ENCODE data around the gene NLGN2.

Gene NLGN2

GRCh38 chr17:7440113-7440833 lies 32.6 kb downstream of the NLGN2 start:
- Histone ChIP-seq H3K9ac (ENCODE audit: low read depth, low read length) (peak overlapping the region; percentile 92), H3K4me3 (ENCODE audit: low read length) (peak overlapping the region; percentile 86), H3K9me3 (ENCODE audit: insufficient read depth, low read depth, low read length) (no peaks in the 10 kb centered on the region), H3K27me3 (ENCODE audit: insufficient read depth, low read length) (peaks cover 76% of the 10 kb centered on the region), H3K27ac (ENCODE audit: low read length) (peak overlapping the region; percentile 96), H3K36me3 (ENCODE audit: insufficient read depth, low read depth, low read length) (no peaks in the 10 kb centered on the region), H3K4me1 (ENCODE audit: insufficient read depth, low read length) (peaks cover 33% of the 10 kb centered on the region; the same call in 1 of the 2 replicates)

- Histone ChIP-seq H3K27me3 (ENCODE audit: insufficient read depth, low read length) (peaks cover 71% of the 10 kb centered on the region), H3K4me1 (ENCODE audit: insufficient read depth, low read length) (peaks cover 33% of the 10 kb centered on the region; the same call in 1 of the 2 replicates), H3K27ac (ENCODE audit: low read length) (peak overlapping the region; percentile 96), H3K36me3 (ENCODE audit: insufficient read depth, low read depth, low read length) (no peaks in the 10 kb centered on the region), H3K4me3 (ENCODE audit: low read length) (peak overlapping the region; percentile 86), H3K9ac (ENCODE audit: low read depth, low read length) (peak overlapping the region; percentile 92; the same call in 1 of the 2 replicates), H3K9me3 (ENCODE audit: insufficient read depth, low read depth, low read length) (no peaks in the 10 kb centered on the region)
Measured at GRCh38 chr17:7440834-7441195, 33.2 kb downstream of the NLGN2 start.

DNA sequence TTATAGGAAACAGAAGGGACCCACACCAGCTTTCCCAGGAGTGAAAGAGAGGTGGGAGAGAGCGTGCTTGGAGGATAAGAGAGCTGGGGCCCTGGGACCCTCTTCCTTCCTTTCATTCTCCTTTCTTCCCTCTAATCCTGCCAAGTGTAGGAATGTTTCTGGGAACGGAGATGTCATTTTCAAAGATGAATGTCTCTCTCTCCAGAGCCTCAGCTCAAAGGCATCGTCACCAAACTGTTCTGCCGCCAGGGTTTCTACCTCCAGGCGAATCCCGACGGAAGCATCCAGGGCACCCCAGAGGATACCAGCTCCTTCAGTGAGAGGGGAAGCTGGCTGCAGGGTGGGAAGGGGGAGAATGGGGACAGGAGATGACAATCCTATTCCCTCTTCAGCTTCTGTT lies 33.6 kb downstream of the NLGN2 start:
- Histone ChIP-seq H3K27ac (ENCODE audit: low read length) (no peak overlapping the region), H3K36me3 (ENCODE audit: insufficient read depth, low read depth, low read length) (no peaks in the 10 kb centered on the region), H3K27me3 (ENCODE audit: insufficient read depth, low read length) (peaks cover 67% of the 10 kb centered on the region), H3K4me3 (ENCODE audit: low read length) (peak overlapping the region; percentile 86), H3K9me3 (ENCODE audit: insufficient read depth, low read depth, low read length) (no peaks in the 10 kb centered on the region), H3K9ac (ENCODE audit: low read depth, low read length) (peak overlapping the region; percentile 92; the same call in 1 of the 2 replicates), H3K4me1 (ENCODE audit: insufficient read depth, low read length) (peaks cover 31% of the 10 kb centered on the region; the same call in 1 of the 2 replicates)

GRCh38 chr17:7442142-7442541 lies 34.5 kb downstream of the NLGN2 start:
- no peaks in the 10 kb centered on the region for H3K36me3 ChIP-seq (ENCODE audit: insufficient read depth, low read depth, low read length)
- peaks cover 33% of the 10 kb centered on the region; the same call in 1 of the 2 replicates for H3K4me1 ChIP-seq (ENCODE audit: insufficient read depth, low read length)
- H3K27ac ChIP-seq (ENCODE audit: low read length), result no peak overlapping the region
- no peaks in the 10 kb centered on the region for H3K9me3 ChIP-seq (ENCODE audit: insufficient read depth, low read depth, low read length)
- no peak overlapping the region for H3K4me3 ChIP-seq (ENCODE audit: low read length)
- no peak overlapping the region for H3K9ac ChIP-seq (ENCODE audit: low read depth, low read length)
- H3K27me3 ChIP-seq (ENCODE audit: insufficient read depth, low read length), result peaks cover 67% of the 10 kb centered on the region

DNA sequence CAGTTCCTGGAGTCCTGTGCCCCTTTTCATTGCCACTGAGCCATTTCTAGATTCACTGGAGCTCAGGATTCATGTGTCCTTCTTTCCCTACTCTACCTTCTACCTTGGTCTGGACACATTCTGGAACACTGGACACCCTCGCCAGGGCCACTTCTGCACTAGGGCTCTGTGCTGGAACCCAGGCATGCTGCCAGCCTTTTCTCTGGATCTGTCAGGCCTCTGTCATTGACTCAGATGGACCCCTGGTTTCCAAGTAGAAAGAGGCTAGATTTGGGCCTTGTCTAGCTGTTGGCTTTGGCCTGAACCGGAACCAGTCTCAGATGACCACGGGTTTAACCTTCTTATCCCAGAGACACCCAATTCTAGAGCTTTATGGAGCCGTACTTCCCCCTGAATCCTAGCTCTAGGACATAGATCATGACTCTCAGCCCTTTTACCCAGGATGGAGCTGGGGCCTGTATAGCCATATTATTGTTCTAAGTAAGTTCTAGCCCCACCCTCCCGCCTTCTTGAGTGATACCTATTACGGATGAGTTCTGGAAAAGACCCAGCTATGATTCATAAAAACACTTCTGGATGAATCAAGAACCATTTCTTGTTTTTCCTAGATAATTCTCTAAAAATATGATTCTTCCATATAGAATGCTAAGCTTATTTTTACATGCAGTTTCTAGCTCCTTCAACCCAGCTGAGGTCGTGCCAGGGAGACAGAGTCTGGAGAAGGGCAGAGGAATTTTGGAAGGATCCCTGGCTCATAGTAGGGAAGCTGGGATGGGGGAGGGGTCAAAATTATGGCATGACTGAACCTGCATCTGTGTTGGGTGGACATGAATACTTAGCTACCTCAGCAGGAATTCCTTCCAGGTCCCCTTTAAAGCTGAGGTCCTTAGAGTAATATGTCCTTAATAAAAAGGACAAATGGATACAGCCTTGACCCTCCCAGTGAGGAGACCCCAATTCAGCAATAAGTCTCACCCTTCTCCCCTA lies 36.1 kb downstream of the NLGN2 start:
- no peak overlapping the region for H3K9ac ChIP-seq (ENCODE audit: low read depth, low read length)
- H3K27me3 ChIP-seq (ENCODE audit: insufficient read depth, low read length), result peaks cover 56% of the 10 kb centered on the region

DNA sequence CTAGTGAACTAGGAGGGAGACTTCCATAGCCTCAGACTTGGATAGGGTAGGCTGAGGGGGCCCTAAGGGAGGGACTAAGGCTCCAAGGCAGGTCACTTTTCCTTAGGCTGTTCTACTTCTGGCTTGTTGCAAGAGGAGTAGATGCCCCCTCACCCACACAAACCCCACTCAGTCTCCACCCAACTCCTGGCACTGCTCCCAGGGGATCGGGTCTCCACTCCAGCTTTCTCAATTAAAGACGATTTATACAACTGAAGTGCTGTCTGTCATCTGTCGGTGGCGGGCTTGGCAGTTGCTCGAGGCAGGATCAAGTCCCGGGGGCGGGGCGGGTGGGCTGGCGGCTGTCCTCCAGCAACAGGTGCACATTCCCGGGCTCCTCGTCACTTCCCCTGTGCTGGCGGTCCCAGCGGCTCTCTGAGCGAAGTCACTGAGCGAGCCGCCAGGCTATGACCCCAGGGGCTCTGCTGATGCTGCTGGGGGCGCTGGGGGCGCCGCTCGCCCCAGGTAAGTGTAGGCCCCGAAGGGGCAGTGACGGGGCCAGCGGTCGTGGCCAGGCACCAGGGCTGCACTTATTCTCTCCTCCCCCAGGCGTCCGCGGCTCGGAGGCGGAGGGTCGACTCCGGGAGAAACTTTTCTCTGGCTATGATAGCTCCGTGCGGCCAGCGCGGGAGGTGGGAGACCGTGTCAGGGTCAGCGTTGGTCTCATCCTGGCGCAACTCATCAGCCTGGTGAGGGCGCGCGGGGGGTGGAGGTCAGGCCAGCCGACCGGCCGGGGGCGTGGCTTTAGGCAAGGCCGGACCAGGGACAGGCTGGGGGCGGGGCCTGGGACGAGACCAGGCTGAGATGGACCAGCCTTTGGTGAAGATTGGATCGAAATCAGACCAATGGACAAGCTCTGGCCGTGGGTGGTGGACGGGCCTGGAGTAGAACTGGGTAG lies 37.3 kb downstream of the NLGN2 start, which contains the start of gene CHRNB1:
TSS of gene CHRNB1 (plus strand) at position 380 of the 937 bp plus-strand sequence. CDS start at position 447, 67 bp downstream.
- no peaks in the 10 kb centered on the region for H3K36me3 ChIP-seq (ENCODE audit: insufficient read depth, low read depth, low read length)
- H3K27ac ChIP-seq (ENCODE audit: low read length), result no peak within 1 kb of the TSS
- H3K9me3 ChIP-seq (ENCODE audit: insufficient read depth, low read depth, low read length), result no peaks in the 10 kb centered on the region
- H3K4me1 ChIP-seq (ENCODE audit: insufficient read depth, low read length), result peaks cover 20% of the 10 kb centered on the region; the same call in 1 of the 2 replicates
- H3K4me3 ChIP-seq (ENCODE audit: low read length), result peak within 1 kb of the TSS; percentile 65
- H3K27me3 ChIP-seq (ENCODE audit: insufficient read depth, low read length), result peaks cover 45% of the 10 kb centered on the region
- peak within 1 kb of the TSS; percentile 60; the same call in 1 of the 2 replicates for H3K9ac ChIP-seq (ENCODE audit: low read depth, low read length)

More for the DNA sequence above, 36.1 kb downstream of the NLGN2 start:
- Histone ChIP-seq H3K4me3 (ENCODE audit: low read length) (peak overlapping the region; percentile 65; the same call in 1 of the 2 replicates), H3K36me3 (ENCODE audit: insufficient read depth, low read depth, low read length) (no peaks in the 10 kb centered on the region), H3K9me3 (ENCODE audit: insufficient read depth, low read depth, low read length) (no peaks in the 10 kb centered on the region), H3K4me1 (ENCODE audit: insufficient read depth, low read length) (peaks cover 24% of the 10 kb centered on the region; the same call in 1 of the 2 replicates), H3K27ac (ENCODE audit: low read length) (no peak overlapping the region)

GRCh38 chr17:7445619-7445968 lies 37.9 kb downstream of the NLGN2 start:
- no peak overlapping the region for H3K27ac ChIP-seq (ENCODE audit: low read length)
- no peaks in the 10 kb centered on the region for H3K9me3 ChIP-seq (ENCODE audit: insufficient read depth, low read depth, low read length)
- H3K4me1 ChIP-seq (ENCODE audit: insufficient read depth, low read length), result peaks cover 20% of the 10 kb centered on the region; the same call in 1 of the 2 replicates
- peaks cover 45% of the 10 kb centered on the region for H3K27me3 ChIP-seq (ENCODE audit: insufficient read depth, low read length)
- peak overlapping the region; percentile 65 for H3K4me3 ChIP-seq (ENCODE audit: low read length)
- H3K36me3 ChIP-seq (ENCODE audit: insufficient read depth, low read depth, low read length), result no peaks in the 10 kb centered on the region
- H3K9ac ChIP-seq (ENCODE audit: low read depth, low read length), result peak overlapping the region; percentile 45; the same call in 1 of the 2 replicates

DNA sequence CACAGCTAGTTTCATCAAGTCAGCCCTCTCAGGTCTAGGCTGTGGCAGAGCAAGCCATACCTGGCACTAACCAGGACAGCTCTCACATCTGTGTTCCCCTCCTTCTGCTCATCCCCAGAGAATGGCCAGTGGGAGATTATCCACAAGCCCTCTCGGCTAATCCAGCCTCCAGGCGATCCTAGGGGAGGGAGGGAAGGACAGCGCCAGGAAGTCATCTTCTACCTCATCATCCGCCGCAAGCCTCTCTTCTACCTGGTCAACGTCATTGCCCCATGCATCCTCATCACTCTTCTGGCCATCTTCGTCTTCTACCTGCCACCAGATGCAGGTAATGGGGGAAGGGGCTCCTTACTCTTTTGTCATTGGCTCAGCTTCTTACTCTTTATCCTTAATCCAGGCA lies 40.8 kb downstream of the NLGN2 start:
- H3K27me3 ChIP-seq (ENCODE audit: insufficient read depth, low read length), result peaks cover 26% of the 10 kb centered on the region
- no peak overlapping the region for H3K9ac ChIP-seq (ENCODE audit: low read depth, low read length)
- no peaks in the 10 kb centered on the region for H3K9me3 ChIP-seq (ENCODE audit: insufficient read depth, low read depth, low read length)
- no peak overlapping the region for H3K4me3 ChIP-seq (ENCODE audit: low read length)
- peaks cover 8% of the 10 kb centered on the region; the same call in 1 of the 2 replicates for H3K4me1 ChIP-seq (ENCODE audit: insufficient read depth, low read length)
- no peaks in the 10 kb centered on the region for H3K36me3 ChIP-seq (ENCODE audit: insufficient read depth, low read depth, low read length)
- H3K27ac ChIP-seq (ENCODE audit: low read length), result no peak overlapping the region

GRCh38 chr17:7459961-7460545 lies 52.4 kb downstream of the NLGN2 start:
- Histone ChIP-seq H3K4me1 (ENCODE audit: insufficient read depth, low read length) (peaks cover 4% of the 10 kb centered on the region; the same call in 1 of the 2 replicates), H3K27me3 (ENCODE audit: insufficient read depth, low read length) (no peaks in the 10 kb centered on the region), H3K4me3 (ENCODE audit: low read length) (no peak overlapping the region), H3K9ac (ENCODE audit: low read depth, low read length) (no peak overlapping the region), H3K36me3 (ENCODE audit: insufficient read depth, low read depth, low read length) (peaks cover 5% of the 10 kb centered on the region; the same call in 1 of the 2 replicates), H3K9me3 (ENCODE audit: insufficient read depth, low read depth, low read length) (no peaks in the 10 kb centered on the region), H3K27ac (ENCODE audit: low read length) (no peak overlapping the region)

GRCh38 chr17:7460850-7461660 lies 53.4 kb downstream of the NLGN2 start:
- H3K9me3 ChIP-seq (ENCODE audit: insufficient read depth, low read depth, low read length), result no peaks in the 10 kb centered on the region
- H3K36me3 ChIP-seq (ENCODE audit: insufficient read depth, low read depth, low read length), result peaks cover 5% of the 10 kb centered on the region; the same call in 1 of the 2 replicates
- no peak overlapping the region for H3K9ac ChIP-seq (ENCODE audit: low read depth, low read length)
- peaks cover 4% of the 10 kb centered on the region; the same call in 1 of the 2 replicates for H3K4me1 ChIP-seq (ENCODE audit: insufficient read depth, low read length)
- H3K27ac ChIP-seq (ENCODE audit: low read length), result no peak overlapping the region
- H3K27me3 ChIP-seq (ENCODE audit: insufficient read depth, low read length), result no peaks in the 10 kb centered on the region
- H3K4me3 ChIP-seq (ENCODE audit: low read length), result no peak overlapping the region
